Spleen (tissue), 7 donors: ENCODE measurements around the gene GRIK1.

Source experiments
- POLR2A ChIP-seq, 3 donors: fragments of 450-650 bp; IDR thresholded peaks; one replicate each; pipeline ENCODE4 v1.5.1; 2017; ENCODE audit warnings: antibody characterized with exemption in 3 of 3, mild to moderate bottlenecking in 1 of 3
- POLR2AphosphoS5 ChIP-seq, 3 donors: sonication (generic); formaldehyde crosslinking; IDR thresholded peaks; one replicate each; pipeline ENCODE4 v1.5.1; 2017; ENCODE audit warnings: antibody characterized with exemption in 3 of 3
- TF ChIP-seq, protein P1 (sequence below), 11 experiments: fragments of 200-600 bp in 7 of 11; fragments of 450-650 bp in 4 of 11; sonication (generic) in 4 of 11; IDR thresholded peaks in 8 of 11; conservative IDR thresholded peaks in 3 of 11; 1 replicate in 7 of 11; 2 replicates in 4 of 11; pipeline versions ENCODE4 v1.4.0 to v1.8.0; 2016 to 2021; ENCODE audit warnings: antibody characterized with exemption in 11 of 11, inconsistent platforms in 4 of 11, mild to moderate bottlenecking in 1 of 11
- donor health status: DM: no; HTN: no; CAD: no; lungs with moderate emphysema.
- donor health status: DM: no; HTN: no; CAD: no.
- donor health status: DM: no; HTN: no; CAD: no.

DNA sequence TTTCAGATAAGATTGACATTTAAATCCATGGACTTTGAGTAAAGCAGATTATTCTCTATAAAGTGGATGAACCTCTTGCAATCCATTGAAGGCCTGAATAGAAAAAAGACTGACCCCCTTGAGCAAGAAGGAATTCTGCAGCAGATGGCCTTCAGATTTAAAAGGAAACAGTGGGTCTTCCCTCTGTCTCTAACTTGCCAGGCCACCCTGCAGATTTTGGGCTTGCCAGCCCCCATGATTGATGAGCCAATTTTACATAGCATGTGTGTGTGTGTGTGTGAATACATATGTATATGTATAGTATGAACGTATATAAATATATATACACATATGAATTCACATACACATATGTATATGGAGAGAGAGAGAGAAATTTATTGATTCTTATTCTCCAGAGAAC lies 113.4 kb downstream of the GRIK1 start:
- TF ChIP-seq, protein P1, sequence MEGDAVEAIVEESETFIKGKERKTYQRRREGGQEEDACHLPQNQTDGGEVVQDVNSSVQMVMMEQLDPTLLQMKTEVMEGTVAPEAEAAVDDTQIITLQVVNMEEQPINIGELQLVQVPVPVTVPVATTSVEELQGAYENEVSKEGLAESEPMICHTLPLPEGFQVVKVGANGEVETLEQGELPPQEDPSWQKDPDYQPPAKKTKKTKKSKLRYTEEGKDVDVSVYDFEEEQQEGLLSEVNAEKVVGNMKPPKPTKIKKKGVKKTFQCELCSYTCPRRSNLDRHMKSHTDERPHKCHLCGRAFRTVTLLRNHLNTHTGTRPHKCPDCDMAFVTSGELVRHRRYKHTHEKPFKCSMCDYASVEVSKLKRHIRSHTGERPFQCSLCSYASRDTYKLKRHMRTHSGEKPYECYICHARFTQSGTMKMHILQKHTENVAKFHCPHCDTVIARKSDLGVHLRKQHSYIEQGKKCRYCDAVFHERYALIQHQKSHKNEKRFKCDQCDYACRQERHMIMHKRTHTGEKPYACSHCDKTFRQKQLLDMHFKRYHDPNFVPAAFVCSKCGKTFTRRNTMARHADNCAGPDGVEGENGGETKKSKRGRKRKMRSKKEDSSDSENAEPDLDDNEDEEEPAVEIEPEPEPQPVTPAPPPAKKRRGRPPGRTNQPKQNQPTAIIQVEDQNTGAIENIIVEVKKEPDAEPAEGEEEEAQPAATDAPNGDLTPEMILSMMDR (IDR thresholded peaks at IDR 0.05 in 8 of 11, conservative IDR thresholded peaks at IDR 0.05 in 3 of 11), result no peak
- TF ChIP-seq POLR2AphosphoS5 (IDR thresholded peaks at IDR 0.05) (no peak), POLR2A (IDR thresholded peaks at IDR 0.05) (no peak)
